ENCODE measurements around the gene RAPGEF2. TPM values are rescaled to one million over a fixed set of nuclear protein-coding genes. Genes with fewer than 3 reads are reported as not detected.

The RAPGEF2 gene
- total and polyA plus RNA-seq, 10 of the 15 experiments (the other 5 are each of a cell fraction or from before 2014, with no cell fraction given): 0.31 to 24.0 (median 2.9) TPM

GRCh38 chr4:159210975-159211374 lies 108.1 kb downstream of the RAPGEF2 start:
- no peak overlapping the region for H3K4me3 ChIP-seq
- intact Hi-C loops (cut with micrococcal nuclease; ENCODE audit: unreplicated experiment): no loop called here
- ChIA-PET POLR2A (interaction anchor here (0.5 kb wide), 1 partner anchor 419 kb away, joined by 4 read pairs; no protein-coding TSS in a partner anchor), RAD21 (ENCODE audit: unreplicated experiment) (interaction anchor here (0.6 to 1.2 kb wide), 2 partner anchors 110 to 353 kb away, joined by 3 to 4 read pairs; no protein-coding TSS in a partner anchor), SMC1A (ENCODE audit: uncharacterized antibody, unreplicated experiment) (interaction anchor here (1.0 to 5.0 kb wide), 2 partner anchors 9 to 195 kb away, joined by 3 to 17 read pairs; no protein-coding TSS in a partner anchor), CTCF (interaction anchor here (0.5 to 2.6 kb wide), 3 partner anchors 8 to 578 kb away, joined by 3 to 12 read pairs (median 3); no protein-coding TSS in a partner anchor)
- no peak for DNase-seq (ENCODE audit: low read depth, low spot score)
- no peak overlapping the region for H3K4me2 ChIP-seq (ENCODE audit: control insufficient read depth, insufficient read depth)
- H3K4me1 ChIP-seq (ENCODE audit: control insufficient read depth, insufficient read depth, low read length): peaks cover 11% of the 10 kb centered on the region
- H4K20me1 ChIP-seq (ENCODE audit: control insufficient read depth, insufficient read depth): no peaks in the 10 kb centered on the region
- H3K9me3 ChIP-seq (replicated peaks; ENCODE audit: control insufficient read depth, insufficient read depth, low read length): no peaks in the 10 kb centered on the region; the same call in 1 of the 3 replicates
- WGBS (ENCODE audit: insufficient coverage, insufficient replicate concordance, low lambda C conversion rate, missing lambda C conversion rate): 96% methylated on average over 3 of the region's 3 CpGs
- in situ Hi-C loops (cut with MboI): loop anchor here (25.0 kb wide), 1 partner anchor 949 kb away; no protein-coding TSS in a partner anchor
- H3K9ac ChIP-seq (ENCODE audit: control insufficient read depth, insufficient read depth, low read length): no peak overlapping the region
- no peak overlapping the region for H2AFZ ChIP-seq (ENCODE audit: control insufficient read depth, low read depth, low read length)
- H3K27ac ChIP-seq (ENCODE audit: control insufficient read depth, insufficient read depth): no peak overlapping the region
- TF ChIP-seq CBX3 (IDR thresholded peaks at IDR 0.05; ENCODE audit: borderline replicate concordance, low read depth) (no peak), SIX5 (IDR thresholded peaks at IDR 0.05; ENCODE audit: low read depth, low read length, severe bottlenecking) (no peak), ESRRA (IDR thresholded peaks at IDR 0.05; ENCODE audit: low read length) (no peak), ETV6 (conservative IDR thresholded peaks at IDR 0.05 in 1 of 2, IDR thresholded peaks at IDR 0.05 in 1 of 2; ENCODE audit: borderline replicate concordance in 1 of 2, low read depth in 1 of 2) (no peak), PML (IDR thresholded peaks at IDR 0.05; ENCODE audit: low read length) (no peak), EZH2 (IDR thresholded peaks at IDR 0.05; ENCODE audit: borderline replicate concordance, control insufficient read depth, low read depth, low read length) (no peak), NFXL1 (IDR thresholded peaks at IDR 0.05; ENCODE audit: borderline replicate concordance) (no peak), GATAD2B (conservative IDR thresholded peaks at IDR 0.05; ENCODE audit: low read depth) (no peak), JUNB (IDR thresholded peaks at IDR 0.05) (no peak), USF1 (IDR thresholded peaks at IDR 0.05; ENCODE audit: borderline replicate concordance, extremely low read length, insufficient read depth, low read depth, low read length) (no peak), PAX8 (IDR thresholded peaks at IDR 0.05) (no peak), CHD2 (IDR thresholded peaks at IDR 0.05; ENCODE audit: borderline replicate concordance, low read depth, low read length) (no peak), SIN3A (IDR thresholded peaks at IDR 0.05; ENCODE audit: low read depth, low read length) (no peak), CREB1 (IDR thresholded peaks at IDR 0.05; ENCODE audit: low read depth) (no peak), CREM (IDR thresholded peaks at IDR 0.05; ENCODE audit: low read depth) (no peak)
- no peak for ATAC-seq
- peaks cover 14% of the 10 kb centered on the region for H3K79me2 ChIP-seq (ENCODE audit: control insufficient read depth, insufficient read depth, low read length)
- H3K36me3 ChIP-seq (ENCODE audit: control insufficient read depth in 2 of 2, insufficient read depth in 2 of 2, low read length in 1 of 2): peaks cover 0 to 4% of the 10 kb centered on the region in 2 experiments; a peak in 1 of 4 replicates
- FAIRE-seq: no peak
- no peaks in the 10 kb centered on the region for H3K27me3 ChIP-seq (replicated peaks in 1 of 2; ENCODE audit: control insufficient read depth in 2 of 2, insufficient read depth in 2 of 2, low read length in 1 of 2)
- no TSS peak for BruUV-seq (replicated peaks)
